ENCODE results near the gene BORCS5.

DNA sequence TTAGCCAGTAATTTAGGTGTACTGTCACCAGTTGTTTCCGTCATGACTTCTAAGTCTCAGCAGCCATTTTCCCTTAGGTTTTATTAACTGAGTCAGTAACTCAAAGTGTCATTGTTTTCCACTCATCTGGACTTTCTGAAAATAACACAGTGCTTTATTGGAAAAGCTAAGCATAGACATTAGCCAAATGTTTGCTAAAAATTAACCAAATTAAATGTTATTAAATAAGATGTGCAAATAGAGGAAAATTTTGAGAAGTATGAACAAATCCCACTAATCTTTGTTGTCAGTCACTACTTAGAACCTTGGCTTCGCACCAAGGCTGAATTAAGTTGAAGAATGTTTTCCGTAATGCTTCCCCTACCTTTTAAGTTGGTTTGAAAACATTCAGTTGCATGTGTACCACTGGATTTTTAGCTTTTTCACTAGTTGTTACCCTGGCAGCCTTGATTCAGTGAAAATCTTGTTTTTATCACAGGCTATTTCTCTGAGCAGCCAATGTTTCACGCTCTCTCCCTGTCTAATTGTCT is 43.0 kb downstream of the BORCS5 start:
- TF ChIP-seq, protein P1, sequence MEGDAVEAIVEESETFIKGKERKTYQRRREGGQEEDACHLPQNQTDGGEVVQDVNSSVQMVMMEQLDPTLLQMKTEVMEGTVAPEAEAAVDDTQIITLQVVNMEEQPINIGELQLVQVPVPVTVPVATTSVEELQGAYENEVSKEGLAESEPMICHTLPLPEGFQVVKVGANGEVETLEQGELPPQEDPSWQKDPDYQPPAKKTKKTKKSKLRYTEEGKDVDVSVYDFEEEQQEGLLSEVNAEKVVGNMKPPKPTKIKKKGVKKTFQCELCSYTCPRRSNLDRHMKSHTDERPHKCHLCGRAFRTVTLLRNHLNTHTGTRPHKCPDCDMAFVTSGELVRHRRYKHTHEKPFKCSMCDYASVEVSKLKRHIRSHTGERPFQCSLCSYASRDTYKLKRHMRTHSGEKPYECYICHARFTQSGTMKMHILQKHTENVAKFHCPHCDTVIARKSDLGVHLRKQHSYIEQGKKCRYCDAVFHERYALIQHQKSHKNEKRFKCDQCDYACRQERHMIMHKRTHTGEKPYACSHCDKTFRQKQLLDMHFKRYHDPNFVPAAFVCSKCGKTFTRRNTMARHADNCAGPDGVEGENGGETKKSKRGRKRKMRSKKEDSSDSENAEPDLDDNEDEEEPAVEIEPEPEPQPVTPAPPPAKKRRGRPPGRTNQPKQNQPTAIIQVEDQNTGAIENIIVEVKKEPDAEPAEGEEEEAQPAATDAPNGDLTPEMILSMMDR (IDR thresholded peaks at IDR 0.05), result no peak
- TF ChIP-seq POLR2A (IDR thresholded peaks at IDR 0.05), result no peak

Measured in testis (tissue), 2 donors.